SK-N-MC (cell line): ENCODE measurements around the gene ZIC1.

ENCODE experiments used
- EZH2 ChIP-seq: fragments of 200-600 bp; sonication (generic); IDR thresholded peaks from one replicate; pipeline ENCODE4 v1.6.1; 2017; ENCODE audit warnings: antibody characterized with exemption
- POLR2AphosphoS5 ChIP-seq: IDR thresholded peaks from 2 replicates; pipeline ENCODE4 v1.6.1; 2012; ENCODE audit warnings: mild to moderate bottlenecking, low read depth, low read length, borderline replicate concordance

DNA sequence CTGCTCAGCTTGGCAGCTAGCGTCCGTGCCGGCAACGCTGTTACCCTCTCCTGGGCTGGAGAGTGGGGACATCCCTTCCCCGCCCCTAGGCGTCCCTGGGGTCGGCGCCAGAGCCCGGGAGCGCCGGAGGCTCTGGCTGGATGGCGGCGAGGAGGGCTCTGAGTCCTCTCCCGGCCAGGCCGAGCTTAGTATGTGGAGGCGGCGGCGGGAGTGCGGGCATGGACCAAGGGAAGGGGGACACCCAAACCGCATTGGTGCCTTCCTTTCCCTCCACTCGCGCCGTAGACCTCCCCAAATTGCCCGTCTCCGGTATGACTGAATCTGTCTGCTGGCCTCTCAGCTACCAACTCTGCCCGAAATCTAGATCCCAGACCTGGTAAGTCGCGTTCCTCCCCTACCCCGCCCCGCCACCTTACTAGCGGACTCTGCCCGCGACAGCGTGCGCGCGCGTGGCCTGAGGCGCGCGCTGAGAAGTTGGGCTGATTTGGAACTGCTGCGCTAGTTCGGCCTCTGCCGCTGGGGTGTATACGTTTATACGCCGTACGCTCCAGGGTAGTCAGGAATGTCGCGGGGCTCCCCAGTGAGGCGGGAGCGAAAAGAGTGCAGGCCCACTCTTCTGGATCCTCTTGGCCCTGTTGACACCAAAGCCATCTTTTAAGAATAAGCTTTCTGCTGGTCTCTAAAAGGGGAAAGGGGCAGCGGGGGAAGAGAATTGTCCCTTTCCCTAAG is 12.2 kb downstream of the ZIC1 start:
- no peak for TF ChIP-seq EZH2
- no peak for TF ChIP-seq POLR2AphosphoS5
